MM.1S (cell line): ENCODE measurements around the gene NEUROG2.
"Not testable (repeated sequence)": the region's sequence is repeated elsewhere in the genome, so short reads cannot be mapped to it uniquely, and the experiment has no call there.

Experiments
- DNase-seq: peaks from one replicate; pipeline ENCODE4 v3.0.0-alpha.2; 2015
- H2AFZ ChIP-seq: fragments of 300-600 bp; sonication (generic); 2 replicates; pipeline ENCODE4 v1.6.0; 2016; ENCODE audit warnings: antibody characterized with exemption, low read length
- H3F3A ChIP-seq: fragments of 300-600 bp; sonication (generic); 2 replicates; pipeline ENCODE4 v1.6.1; 2016; ENCODE audit warnings: mild to moderate bottlenecking, antibody characterized with exemption, low read length, moderate library complexity, mixed read lengths; ENCODE audit not compliant: insufficient read depth
- H3K27ac ChIP-seq: fragments of 300-600 bp; sonication (generic); 2 replicates; pipeline ENCODE4 v1.5.1; 2016; ENCODE audit warnings: mild to moderate bottlenecking, low read length
- H3K27me3 ChIP-seq: fragments of 300-600 bp; sonication (generic); replicated peaks from 2 replicates; pipeline ENCODE4 v1.6.0; 2016; ENCODE audit warnings: low read length; ENCODE audit not compliant: insufficient read depth
- H3K36me3 ChIP-seq: fragments of 300-600 bp; sonication (generic); replicated peaks from 2 replicates; pipeline ENCODE4 v1.6.1; 2016; ENCODE audit warnings: mild to moderate bottlenecking, low read length, mixed read lengths; ENCODE audit not compliant: insufficient read depth
- H3K4me1 ChIP-seq: fragments of 300-600 bp; sonication (generic); 2 replicates; pipeline ENCODE4 v1.6.1; 2016; ENCODE audit warnings: low read length, mixed read lengths
- H3K4me2 ChIP-seq: fragments of 300-600 bp; sonication (generic); 2 replicates; pipeline ENCODE4 v1.6.0; 2016; ENCODE audit warnings: low read depth, low read length
- H3K4me3 ChIP-seq: fragments of 300-600 bp; sonication (generic); 2 replicates; pipeline ENCODE4 v1.5.1; 2016; ENCODE audit warnings: low read length, mixed read lengths
- H3K79me2 ChIP-seq: fragments of 300-600 bp; sonication (generic); 2 replicates; pipeline ENCODE4 v1.6.1; 2016; ENCODE audit warnings: mixed run types, low read length, mixed read lengths
- H3K9ac ChIP-seq: fragments of 300-600 bp; sonication (generic); 2 replicates; pipeline ENCODE4 v1.6.1; 2016; ENCODE audit warnings: low read length, mixed read lengths
- H3K9me2 ChIP-seq: fragments of 300-600 bp; sonication (generic); replicated peaks from 2 replicates; pipeline ENCODE4 v1.6.1; 2016; ENCODE audit warnings: mild to moderate bottlenecking, low read length, mixed read lengths; ENCODE audit not compliant: insufficient read depth
- H3K9me3 ChIP-seq: fragments of 300-600 bp; sonication (generic); replicated peaks from 2 replicates; pipeline ENCODE4 v1.6.1; 2016; ENCODE audit warnings: mild to moderate bottlenecking, low read length, mixed read lengths; ENCODE audit not compliant: insufficient read depth
- H4K20me1 ChIP-seq: fragments of 300-600 bp; sonication (generic); 2 replicates; pipeline ENCODE4 v1.6.1; 2016; ENCODE audit warnings: mild to moderate bottlenecking, low read length, moderate library complexity, mixed read lengths; ENCODE audit not compliant: insufficient read depth
- EZH2 ChIP-seq: fragments of 300-600 bp; sonication (generic); optimal IDR thresholded peaks from 2 replicates; pipeline ENCODE3; 2017; ENCODE audit warnings: low read depth, mild to moderate bottlenecking, antibody characterized with exemption, low read length, mixed read lengths
- EZH2phosphoT487 ChIP-seq: fragments of 300-600 bp; sonication (generic); IDR thresholded peaks from 2 replicates; pipeline ENCODE4 v1.6.1; 2018; ENCODE audit warnings: antibody characterized with exemption, low read length
- TF ChIP-seq, protein P1 (sequence below): fragments of 300-600 bp; sonication (generic); IDR thresholded peaks from 2 replicates; pipeline ENCODE4 v1.5.1; 2016; ENCODE audit warnings: antibody characterized with exemption, low read length, mixed read lengths

NEUROG2 gene

DNA sequence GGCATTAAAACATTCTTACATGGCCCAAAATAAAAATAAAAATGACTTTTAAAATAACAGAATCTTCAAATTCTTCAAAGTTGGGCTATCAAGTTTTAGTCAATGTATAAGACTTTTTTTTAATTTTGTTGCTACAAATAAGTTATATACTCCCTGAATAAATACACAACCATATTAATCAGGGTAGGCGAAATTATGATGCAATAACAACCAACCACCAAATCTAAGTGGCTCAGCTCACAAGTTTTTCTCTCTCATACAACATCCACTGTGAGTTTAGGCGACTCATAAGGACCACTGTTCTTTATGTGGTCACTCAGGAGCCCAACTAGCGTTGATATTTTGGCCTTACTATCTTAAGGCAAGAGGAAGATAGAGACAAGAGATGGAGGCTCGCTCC is 11.2 kb downstream of the NEUROG2 start:
- no peaks in the 10 kb centered on the region for H3K4me1 ChIP-seq
- H3K9me2 ChIP-seq, result no peaks in the 10 kb centered on the region
- H3K79me2 ChIP-seq, result no peaks in the 10 kb centered on the region
- DNase-seq, result no peak
- no peak overlapping the region for H3K9ac ChIP-seq
- no peak overlapping the region for H3K4me3 ChIP-seq
- no peaks in the 10 kb centered on the region for H3F3A ChIP-seq
- no peaks in the 10 kb centered on the region for H3K9me3 ChIP-seq
- TF ChIP-seq EZH2phosphoT487 (no peak), EZH2 (no peak)
- TF ChIP-seq, protein P1, sequence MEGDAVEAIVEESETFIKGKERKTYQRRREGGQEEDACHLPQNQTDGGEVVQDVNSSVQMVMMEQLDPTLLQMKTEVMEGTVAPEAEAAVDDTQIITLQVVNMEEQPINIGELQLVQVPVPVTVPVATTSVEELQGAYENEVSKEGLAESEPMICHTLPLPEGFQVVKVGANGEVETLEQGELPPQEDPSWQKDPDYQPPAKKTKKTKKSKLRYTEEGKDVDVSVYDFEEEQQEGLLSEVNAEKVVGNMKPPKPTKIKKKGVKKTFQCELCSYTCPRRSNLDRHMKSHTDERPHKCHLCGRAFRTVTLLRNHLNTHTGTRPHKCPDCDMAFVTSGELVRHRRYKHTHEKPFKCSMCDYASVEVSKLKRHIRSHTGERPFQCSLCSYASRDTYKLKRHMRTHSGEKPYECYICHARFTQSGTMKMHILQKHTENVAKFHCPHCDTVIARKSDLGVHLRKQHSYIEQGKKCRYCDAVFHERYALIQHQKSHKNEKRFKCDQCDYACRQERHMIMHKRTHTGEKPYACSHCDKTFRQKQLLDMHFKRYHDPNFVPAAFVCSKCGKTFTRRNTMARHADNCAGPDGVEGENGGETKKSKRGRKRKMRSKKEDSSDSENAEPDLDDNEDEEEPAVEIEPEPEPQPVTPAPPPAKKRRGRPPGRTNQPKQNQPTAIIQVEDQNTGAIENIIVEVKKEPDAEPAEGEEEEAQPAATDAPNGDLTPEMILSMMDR, result no peak
- peaks cover 6% of the 10 kb centered on the region; the same call in 1 of the 2 replicates for H3K27me3 ChIP-seq
- no peaks in the 10 kb centered on the region for H3K36me3 ChIP-seq
- H4K20me1 ChIP-seq, result no peaks in the 10 kb centered on the region
- H3K27ac ChIP-seq, result no peak overlapping the region
- no peak overlapping the region for H2AFZ ChIP-seq
- no peak overlapping the region for H3K4me2 ChIP-seq

DNA sequence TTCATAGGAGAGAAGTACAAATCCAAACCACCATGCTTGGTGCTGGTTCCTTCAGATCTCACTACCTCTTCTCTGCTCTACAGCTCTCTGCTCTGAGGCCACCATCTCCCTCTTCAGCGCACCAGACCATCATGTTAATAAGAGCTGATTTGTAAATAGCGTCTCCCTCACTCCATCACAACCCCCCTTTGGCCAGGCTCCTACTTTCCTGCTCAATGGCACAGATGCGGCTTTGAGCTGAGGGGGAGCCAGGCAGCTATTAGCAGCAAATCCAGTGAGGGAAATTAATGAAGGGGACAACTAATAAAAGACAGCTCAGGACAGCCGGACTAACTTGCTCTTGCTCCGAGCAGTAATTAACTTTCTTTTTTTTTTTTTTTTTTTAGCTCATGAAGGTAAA is 13.1 kb downstream of the NEUROG2 start:
- Histone ChIP-seq H3K4me1 (no peaks in the 10 kb centered on the region), H3K9ac (no peak overlapping the region), H3K27me3 (no peaks in the 10 kb centered on the region), H4K20me1 (no peaks in the 10 kb centered on the region), H3F3A (no peaks in the 10 kb centered on the region), H3K9me3 (no peaks in the 10 kb centered on the region), H2AFZ (no peak overlapping the region), H3K36me3 (no peaks in the 10 kb centered on the region), H3K9me2 (no peaks in the 10 kb centered on the region), H3K27ac (no peak overlapping the region), H3K4me2 (no peak overlapping the region), H3K79me2 (no peaks in the 10 kb centered on the region), H3K4me3 (no peak overlapping the region)
- TF ChIP-seq EZH2 (no peak), EZH2phosphoT487 (no peak)
- TF ChIP-seq, protein P1, result no peak
- no peak for DNase-seq

DNA sequence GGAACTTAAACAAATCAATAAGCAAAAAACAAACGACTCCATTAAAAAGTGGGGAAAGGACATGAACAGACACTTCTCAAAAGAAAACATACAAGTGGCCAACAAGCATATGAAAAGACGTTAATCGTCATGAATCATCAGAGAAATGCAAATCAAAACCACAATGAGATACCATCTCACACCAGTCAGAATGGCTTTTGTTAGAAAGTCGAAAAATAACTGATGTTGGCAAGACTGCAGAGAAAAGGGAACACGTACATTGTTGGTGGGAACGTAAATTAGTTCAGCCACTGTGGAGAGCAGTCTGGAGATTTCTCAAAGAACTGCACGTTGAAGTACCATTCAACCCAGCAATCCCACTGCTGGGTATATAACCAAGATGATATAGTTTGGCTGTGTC is 23.7 kb downstream of the NEUROG2 start:
- no peak for TF ChIP-seq EZH2phosphoT487
- TF ChIP-seq EZH2, result no peak
- TF ChIP-seq, protein P1, result no peak
- H3K27ac ChIP-seq, result no peak overlapping the region
- no peaks in the 10 kb centered on the region for H3F3A ChIP-seq
- H3K9me3 ChIP-seq, result no peaks in the 10 kb centered on the region
- H3K9me2 ChIP-seq, result no peaks in the 10 kb centered on the region
- no peak overlapping the region for H3K4me2 ChIP-seq
- H3K79me2 ChIP-seq, result no peaks in the 10 kb centered on the region
- no peaks in the 10 kb centered on the region for H4K20me1 ChIP-seq
- H3K4me1 ChIP-seq, result no peaks in the 10 kb centered on the region
- no peaks in the 10 kb centered on the region for H3K27me3 ChIP-seq
- H2AFZ ChIP-seq, result no peak overlapping the region
- DNase-seq, result no peak
- no peaks in the 10 kb centered on the region for H3K36me3 ChIP-seq
- no peak overlapping the region for H3K4me3 ChIP-seq
- H3K9ac ChIP-seq, result no peak overlapping the region

DNA sequence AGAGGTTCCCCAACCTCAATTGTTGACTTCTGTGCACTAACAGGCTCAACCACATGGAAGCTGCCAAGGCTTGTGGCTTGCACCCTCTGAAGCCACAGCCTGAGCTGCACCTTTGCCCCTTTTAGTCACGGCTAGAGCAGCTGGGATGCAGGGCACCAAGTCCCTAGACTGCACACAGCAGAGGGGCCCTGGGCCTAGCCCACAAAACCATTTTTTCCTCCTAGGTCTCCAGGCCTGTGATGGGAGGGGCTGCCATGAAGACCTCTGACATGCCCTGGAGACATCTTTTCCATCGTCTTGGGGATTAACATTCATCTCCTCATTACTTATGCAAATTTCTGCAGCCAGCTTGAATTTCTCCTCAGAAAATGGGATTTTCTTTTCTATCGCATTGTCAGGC is 25.2 kb downstream of the NEUROG2 start:
- not testable (repeated sequence) for H2AFZ ChIP-seq, H4K20me1 ChIP-seq, H3K4me1 ChIP-seq, H3K4me2 ChIP-seq, H3K9me3 ChIP-seq, H3K9me2 ChIP-seq, H3K9ac ChIP-seq, H3K27me3 ChIP-seq, H3K79me2 ChIP-seq, DNase-seq, H3K4me3 ChIP-seq, H3K27ac ChIP-seq, H3F3A ChIP-seq, H3K36me3 ChIP-seq
